ENCODE data around the gene C10orf62.

DNA sequence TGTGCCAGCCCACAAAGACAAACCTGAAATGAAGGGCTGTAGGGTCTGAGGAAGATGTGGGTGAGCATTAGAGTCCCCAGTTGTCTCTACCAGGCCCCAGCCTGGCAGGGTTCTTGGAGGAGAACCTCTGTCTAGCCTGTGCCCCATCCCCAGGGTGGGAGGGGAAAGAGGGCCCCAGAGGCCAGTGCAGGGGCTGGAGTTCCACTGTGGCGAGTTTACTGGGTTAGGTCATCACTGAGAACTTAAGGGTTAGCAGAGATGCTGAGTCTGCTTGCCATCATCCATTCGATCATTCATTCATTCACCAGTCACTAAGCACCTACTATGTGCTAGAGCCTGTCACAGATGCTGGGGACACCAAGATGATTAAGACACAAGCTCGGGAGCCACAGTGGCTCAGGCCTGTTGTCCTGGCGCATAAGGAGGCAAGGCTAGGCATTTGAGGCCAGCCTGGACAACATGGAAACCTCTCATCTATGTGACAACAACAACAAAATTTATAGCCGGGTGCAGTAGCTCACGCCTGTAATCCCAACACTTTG is 14.3 kb upstream of the C10orf62 start:
- TF ChIP-seq, protein P1, sequence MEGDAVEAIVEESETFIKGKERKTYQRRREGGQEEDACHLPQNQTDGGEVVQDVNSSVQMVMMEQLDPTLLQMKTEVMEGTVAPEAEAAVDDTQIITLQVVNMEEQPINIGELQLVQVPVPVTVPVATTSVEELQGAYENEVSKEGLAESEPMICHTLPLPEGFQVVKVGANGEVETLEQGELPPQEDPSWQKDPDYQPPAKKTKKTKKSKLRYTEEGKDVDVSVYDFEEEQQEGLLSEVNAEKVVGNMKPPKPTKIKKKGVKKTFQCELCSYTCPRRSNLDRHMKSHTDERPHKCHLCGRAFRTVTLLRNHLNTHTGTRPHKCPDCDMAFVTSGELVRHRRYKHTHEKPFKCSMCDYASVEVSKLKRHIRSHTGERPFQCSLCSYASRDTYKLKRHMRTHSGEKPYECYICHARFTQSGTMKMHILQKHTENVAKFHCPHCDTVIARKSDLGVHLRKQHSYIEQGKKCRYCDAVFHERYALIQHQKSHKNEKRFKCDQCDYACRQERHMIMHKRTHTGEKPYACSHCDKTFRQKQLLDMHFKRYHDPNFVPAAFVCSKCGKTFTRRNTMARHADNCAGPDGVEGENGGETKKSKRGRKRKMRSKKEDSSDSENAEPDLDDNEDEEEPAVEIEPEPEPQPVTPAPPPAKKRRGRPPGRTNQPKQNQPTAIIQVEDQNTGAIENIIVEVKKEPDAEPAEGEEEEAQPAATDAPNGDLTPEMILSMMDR (tag by site-specific recombination; IDR thresholded peaks at IDR 0.05): no peak
- TF ChIP-seq ZNF530 (tag by site-specific recombination; IDR thresholded peaks at IDR 0.05; ENCODE audit: low read depth) (no peak), ZBTB1 (tag by site-specific recombination; IDR thresholded peaks at IDR 0.05) (no peak), YY1 (tag by site-specific recombination; IDR thresholded peaks at IDR 0.05) (no peak), HOXD13 (CRISPR knock-in tag; IDR thresholded peaks at IDR 0.05; ENCODE audit: borderline replicate concordance) (no peak), ZBTB17 (tag by site-specific recombination; IDR thresholded peaks at IDR 0.05) (no peak)

Data from HEK293 (cell line).